Pancreas (tissue), 10 donors: ENCODE measurements around the gene CYB5RL. TPM values are rescaled to one million over a fixed set of nuclear protein-coding genes. Genes with fewer than 3 reads are reported as not detected.

Experiments
- ATAC-seq, 4 donors: fragments of 200-7000 bp; cut with Tn5 transposase; one replicate each; pipeline versions ENCODE4 v1.8.0 to v1.9.1; 2020; ENCODE audit warnings: mild to moderate bottlenecking in 4 of 4, moderate library complexity in 4 of 4
- DNase-seq, 6 donors: peaks; one replicate each; pipeline ENCODE4 v3.0.0-alpha.2; 2020
- FAIRE-seq: peaks from 2 replicates; lab custom pipeline; 2012; peaks lifted over from hg19 to GRCh38; lab: Jason Lieb, UNC
- H3K27ac ChIP-seq, 4 donors: fragments of 200-600 bp; sonication (generic); 1 replicate in 3 of 4; 2 replicates in 1 of 4; pipeline versions ENCODE4 v1.5.0 to v1.8.0; 2020
- H3K27me3 ChIP-seq, 4 donors: fragments of 200-600 bp; one replicate each; pipeline ENCODE4 v1.8.0; 2021
- H3K36me3 ChIP-seq, 3 donors: fragments of 200-600 bp; sonication (generic) in 1 of 3; one replicate each; pipeline versions ENCODE4 v1.5.0 to v1.8.0; 2020 to 2021
- H3K4me1 ChIP-seq, 3 donors: fragments of 200-600 bp; one replicate each; pipeline ENCODE4 v1.8.0; 2021
- H3K4me3 ChIP-seq, 4 donors: fragments of 200-600 bp; sonication (generic) in 2 of 4; one replicate each; pipeline versions ENCODE4 v1.5.0 to v1.8.0; 2020 to 2021
- H3K9me3 ChIP-seq, 4 donors: fragments of 200-600 bp; one replicate each; pipeline ENCODE4 v1.8.0; 2021
- CTCF ChIP-seq, 4 donors: fragments of 200-600 bp; sonication (generic) in 3 of 4; IDR thresholded peaks; one replicate each; pipeline versions ENCODE4 v1.5.0 to v1.8.0; 2021; ENCODE audit warnings: antibody characterized with exemption in 4 of 4
- WGBS, 2 donors: extraction: QIAGEN DNeasy Blood & Tissue Kit; methylation state at CpG; one replicate each; pipeline ENCODE4 v1.1.7; 2013; 5-methylcytosine and 5-hydroxymethylcytosine counted together
- intact Hi-C, 3 donors: fragments of 100-400 bp; cut with DNase I; formaldehyde crosslinking; loops; one replicate each; pipeline versions ENCODE4 v1.11.1 to v1.14.2; 2022
- polyA plus RNA-seq, 2 donors: library from polyadenylated mRNA; stranded (reverse); fragments of 200-250 nt; gene quantifications; one replicate each; pipeline ENCODE4 v1.2.3, GENCODE V29; 2013
- total RNA-seq, 6 donors: library from RNA; stranded (reverse); fragmentation: NEBNext Ultra II Directional in 4 of 6; extraction: Animal tissue kit (Norgen Biotek cat#: 25700) in 4 of 6; gene quantifications; one replicate each; pipeline versions ENCODE4 v1.2.1 to v1.2.4, GENCODE V29; 2021 to 2023
- donor health status: healthy with polysubstance abuse.
- donor health status: DM: no; HTN: no; CAD: no; lungs with moderate emphysema.
- donor health status: DM: no; HTN: no; CAD: no.
- donor health status: control.
- donor health status: control.
- donor health status: Bipolar disorder and iron deficiency.
- donor health status: DM: yes; HTN: yes; CAD: no.
- donor health status: DM: no; HTN: no; CAD: no.
- donor health status: DM: no; HTN: no; CAD: no.
- donor health status: DM: yes; HTN: yes; CAD: no.

The CYB5RL gene
- total and polyA plus RNA-seq, 8 donors, result 3.2 to 9.1 (median 4.3) TPM

GRCh38 chr1:54159733-54160316 lies 40.0 kb downstream of the CYB5RL start:
- H3K27me3 ChIP-seq, result no peaks in the 10 kb centered on the region
- intact Hi-C loops, result no loop called here
- no peaks in the 10 kb centered on the region for H3K36me3 ChIP-seq
- H3K4me3 ChIP-seq, result no peak overlapping the region
- FAIRE-seq, result no peak
- ATAC-seq, result no peak
- WGBS, 2 donors, result 68 to 74% methylated on average over 4 of the region's 4 CpGs
- TF ChIP-seq CTCF (IDR thresholded peaks at IDR 0.05), result no peak
- no peak overlapping the region for H3K27ac ChIP-seq
- H3K4me1 ChIP-seq, result no peaks in the 10 kb centered on the region
- DNase-seq, result no peak
- no peaks in the 10 kb centered on the region for H3K9me3 ChIP-seq

- H3K36me3 ChIP-seq, result no peaks in the 10 kb centered on the region
- DNase-seq (peak in 5 of 6 donors; percentile 39 to 76 (median 72)), FAIRE-seq (no peak), ATAC-seq (peak; percentile 63 to 77 (median 68))
- intact Hi-C loops, result no loop called here
- H3K4me1 ChIP-seq, result peaks cover 0 to 8% (median 7%) of the 10 kb centered on the region in 3 donors
- no peak overlapping the region for H3K27ac ChIP-seq
- no peaks in the 10 kb centered on the region for H3K27me3 ChIP-seq
- 51 to 54% methylated on average over 3 of the region's 3 CpGs for WGBS, 2 donors
- H3K9me3 ChIP-seq, result no peaks in the 10 kb centered on the region
- no peak for TF ChIP-seq CTCF (IDR thresholded peaks at IDR 0.05)
- H3K4me3 ChIP-seq, result no peak overlapping the region
Measured at GRCh38 chr1:54158071-54158470, 41.8 kb downstream of the CYB5RL start.

GRCh38 chr1:54157401-54157800 lies 42.4 kb downstream of the CYB5RL start:
- no peaks in the 10 kb centered on the region for H3K36me3 ChIP-seq
- peaks cover 0 to 8% (median 7%) of the 10 kb centered on the region in 3 donors for H3K4me1 ChIP-seq
- WGBS, 2 donors, result 88 to 91% methylated on average over 6 of the region's 6 CpGs
- FAIRE-seq (no peak), DNase-seq (no peak), ATAC-seq (no peak)
- TF ChIP-seq CTCF (IDR thresholded peaks at IDR 0.05), result no peak
- intact Hi-C loops, result no loop called here
- no peak overlapping the region for H3K27ac ChIP-seq
- H3K27me3 ChIP-seq, result no peaks in the 10 kb centered on the region
- H3K4me3 ChIP-seq, result no peak overlapping the region
- no peaks in the 10 kb centered on the region for H3K9me3 ChIP-seq

- TF ChIP-seq CTCF (IDR thresholded peaks at IDR 0.05), result no peak
- FAIRE-seq (no peak), ATAC-seq (no peak), DNase-seq (no peak)
- Histone ChIP-seq H3K36me3 (no peaks in the 10 kb centered on the region), H3K4me1 (peaks cover 0 to 8% (median 7%) of the 10 kb centered on the region in 3 donors), H3K27ac (no peak overlapping the region), H3K4me3 (no peak overlapping the region), H3K27me3 (no peaks in the 10 kb centered on the region), H3K9me3 (no peaks in the 10 kb centered on the region)
- intact Hi-C loops, result no loop called here
- 90 to 91% methylated on average over 7 of the region's 7 CpGs for WGBS, 2 donors
Measured at GRCh38 chr1:54156986-54157385, 42.8 kb downstream of the CYB5RL start.

- no peak for TF ChIP-seq CTCF (IDR thresholded peaks at IDR 0.05)
- no peaks in the 10 kb centered on the region for H3K9me3 ChIP-seq
- no peak overlapping the region for H3K4me3 ChIP-seq
- intact Hi-C loops, result no loop called here
- H3K4me1 ChIP-seq, result peaks cover 0 to 8% (median 7%) of the 10 kb centered on the region in 3 donors
- H3K27ac ChIP-seq, result no peak overlapping the region
- ATAC-seq (no peak), DNase-seq (no peak), FAIRE-seq (no peak)
- no peaks in the 10 kb centered on the region for H3K36me3 ChIP-seq
- H3K27me3 ChIP-seq, result no peaks in the 10 kb centered on the region
- WGBS, 2 donors, result 85 to 98% methylated on average over 3 of the region's 3 CpGs
Measured at GRCh38 chr1:54156201-54156600, 43.6 kb downstream of the CYB5RL start.
